GM12872 (cell line): Measurements from ENCODE around the gene KCTD5.

Experiments
- TF ChIP-seq, protein P1 (sequence below): IDR thresholded peaks from 3 replicates; pipeline ENCODE4 v1.5.1; 2011; ENCODE audit warnings: low read depth, mild to moderate bottlenecking, low read length, moderate library complexity; ENCODE audit not compliant: insufficient read depth

The KCTD5 gene

DNA sequence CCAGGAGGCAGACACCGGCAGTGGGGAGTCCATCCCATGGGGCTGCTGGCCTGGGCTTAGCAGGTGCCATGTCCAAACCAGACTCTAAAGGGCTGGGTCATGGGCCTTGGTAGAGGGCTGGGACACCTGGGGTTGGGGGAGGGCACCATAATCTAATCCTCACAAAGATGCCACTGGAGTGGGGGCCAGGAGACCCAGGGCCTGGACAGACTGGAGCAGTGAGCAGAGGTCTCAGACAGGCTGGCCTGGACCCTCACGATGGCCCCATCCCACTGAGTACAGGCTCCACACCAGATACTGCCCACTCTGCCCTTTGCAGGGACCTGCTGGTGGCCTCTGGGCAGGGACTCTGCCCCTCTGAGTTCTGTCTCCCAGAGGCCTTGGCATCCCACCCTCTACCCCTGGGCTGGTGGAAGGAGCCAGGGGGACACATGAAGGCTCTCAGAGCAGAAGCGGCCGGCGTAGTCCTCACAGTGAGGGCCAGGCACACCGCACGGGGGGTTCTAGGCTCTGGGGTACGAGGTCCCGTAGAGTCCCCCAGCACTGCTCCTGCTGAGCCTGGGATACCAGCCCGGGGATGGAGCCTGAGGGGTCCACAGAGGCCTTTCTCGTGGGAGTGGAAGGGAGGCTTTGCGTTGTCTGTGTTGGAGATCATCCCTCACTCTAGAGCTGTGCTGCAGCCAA lies 60.1 kb downstream of the KCTD5 start:
- TF ChIP-seq, protein P1, sequence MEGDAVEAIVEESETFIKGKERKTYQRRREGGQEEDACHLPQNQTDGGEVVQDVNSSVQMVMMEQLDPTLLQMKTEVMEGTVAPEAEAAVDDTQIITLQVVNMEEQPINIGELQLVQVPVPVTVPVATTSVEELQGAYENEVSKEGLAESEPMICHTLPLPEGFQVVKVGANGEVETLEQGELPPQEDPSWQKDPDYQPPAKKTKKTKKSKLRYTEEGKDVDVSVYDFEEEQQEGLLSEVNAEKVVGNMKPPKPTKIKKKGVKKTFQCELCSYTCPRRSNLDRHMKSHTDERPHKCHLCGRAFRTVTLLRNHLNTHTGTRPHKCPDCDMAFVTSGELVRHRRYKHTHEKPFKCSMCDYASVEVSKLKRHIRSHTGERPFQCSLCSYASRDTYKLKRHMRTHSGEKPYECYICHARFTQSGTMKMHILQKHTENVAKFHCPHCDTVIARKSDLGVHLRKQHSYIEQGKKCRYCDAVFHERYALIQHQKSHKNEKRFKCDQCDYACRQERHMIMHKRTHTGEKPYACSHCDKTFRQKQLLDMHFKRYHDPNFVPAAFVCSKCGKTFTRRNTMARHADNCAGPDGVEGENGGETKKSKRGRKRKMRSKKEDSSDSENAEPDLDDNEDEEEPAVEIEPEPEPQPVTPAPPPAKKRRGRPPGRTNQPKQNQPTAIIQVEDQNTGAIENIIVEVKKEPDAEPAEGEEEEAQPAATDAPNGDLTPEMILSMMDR = no peak

GRCh38 chr16:2743007-2743810 lies 60.9 kb downstream of the KCTD5 start:
- TF ChIP-seq, protein P1 = no peak

DNA sequence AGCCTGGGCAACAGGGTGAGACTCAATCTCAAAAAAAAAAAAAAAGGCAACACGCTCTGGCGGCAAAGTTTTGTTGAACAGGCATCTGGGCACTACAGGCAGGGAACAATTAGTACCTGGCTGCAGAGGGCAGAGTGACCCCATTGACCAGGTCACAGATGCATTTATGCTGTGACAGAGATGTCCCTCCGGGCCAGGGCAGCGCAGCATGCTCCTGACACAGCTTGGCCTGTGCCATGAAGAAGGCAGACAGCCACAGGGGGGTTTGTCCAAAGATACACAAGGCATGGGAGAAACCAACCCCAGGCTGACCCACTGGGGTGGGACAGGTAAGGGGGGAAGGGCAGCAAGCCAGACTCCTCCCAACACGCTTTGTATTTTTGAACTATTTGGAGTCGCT lies 62.4 kb downstream of the KCTD5 start:
- TF ChIP-seq, protein P1 = no peak

DNA sequence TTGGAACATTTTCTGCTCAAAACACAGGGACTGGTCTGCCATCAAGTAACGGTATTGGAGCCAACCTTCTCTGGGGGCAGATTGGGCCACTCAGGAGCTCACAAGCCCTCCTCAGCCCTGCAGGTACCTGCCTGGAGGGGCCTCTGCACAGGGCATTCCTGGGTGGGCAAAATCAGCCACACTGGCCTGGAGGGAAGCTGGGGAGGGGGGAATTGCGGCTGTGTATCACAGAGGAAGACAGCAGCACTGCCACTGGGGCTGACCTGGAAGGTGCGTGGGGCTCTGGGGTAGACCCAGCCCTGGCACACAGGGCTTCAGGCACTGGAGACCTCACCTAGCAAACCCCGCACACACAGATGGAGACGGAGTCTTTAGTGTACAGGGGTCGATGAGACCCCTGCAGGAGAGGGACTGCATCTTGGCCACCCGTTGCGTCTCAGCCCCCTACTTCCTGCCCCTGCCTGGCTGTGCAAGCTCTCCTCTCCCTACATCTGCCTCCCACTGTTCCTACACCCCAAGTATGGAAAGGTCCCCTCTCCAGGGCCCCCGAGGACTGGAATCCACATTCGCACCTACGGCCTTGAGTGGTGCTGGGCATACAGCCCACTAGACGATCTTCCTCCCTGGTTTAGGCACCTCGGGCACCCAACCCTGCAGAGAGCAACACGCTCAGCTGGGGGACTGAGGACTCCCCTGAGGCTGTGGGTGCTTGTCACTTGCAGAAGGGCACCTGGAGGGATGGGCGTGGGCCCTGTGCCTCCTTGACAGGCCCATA lies 63.0 kb downstream of the KCTD5 start:
- TF ChIP-seq, protein P1 = no peak

- TF ChIP-seq, protein P1 = no peak
These were observed 63.6 kb downstream of the KCTD5 start for GRCh38 chr16:2745961-2746360.

DNA sequence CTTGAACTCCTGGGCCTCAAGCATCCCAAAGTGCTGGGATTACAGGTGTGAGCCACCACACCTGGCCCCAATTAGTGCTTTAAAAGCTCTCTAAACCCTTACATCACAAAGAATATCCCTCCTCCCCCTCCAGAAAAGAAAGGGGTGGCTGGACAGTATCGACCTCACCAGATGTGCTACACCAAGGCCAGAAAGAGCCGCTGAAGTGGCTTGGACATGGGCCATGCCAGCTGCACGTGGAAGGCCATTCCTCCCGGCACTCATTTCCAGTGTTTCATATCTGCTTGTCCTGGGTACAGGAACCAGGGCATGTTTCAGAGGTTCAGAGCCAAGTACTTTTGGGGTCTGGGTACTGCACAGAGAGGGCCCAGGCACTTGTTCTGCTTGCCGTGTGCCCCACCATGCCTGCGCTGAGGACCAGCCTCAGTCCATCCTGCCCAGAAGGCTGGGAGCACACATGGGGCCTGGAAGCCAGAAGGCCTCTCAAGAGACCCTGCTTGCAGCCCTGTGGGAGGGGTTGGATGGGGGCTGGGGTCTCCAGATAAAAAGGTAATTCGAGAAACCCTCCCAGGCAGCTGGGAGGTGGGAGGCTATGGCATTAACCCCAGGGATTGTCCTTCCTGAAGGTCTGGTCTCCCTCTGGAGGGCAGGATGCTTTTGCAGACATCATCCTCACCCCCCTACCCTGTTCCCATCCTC lies 66.6 kb downstream of the KCTD5 start:
- TF ChIP-seq, protein P1 = no peak

DNA sequence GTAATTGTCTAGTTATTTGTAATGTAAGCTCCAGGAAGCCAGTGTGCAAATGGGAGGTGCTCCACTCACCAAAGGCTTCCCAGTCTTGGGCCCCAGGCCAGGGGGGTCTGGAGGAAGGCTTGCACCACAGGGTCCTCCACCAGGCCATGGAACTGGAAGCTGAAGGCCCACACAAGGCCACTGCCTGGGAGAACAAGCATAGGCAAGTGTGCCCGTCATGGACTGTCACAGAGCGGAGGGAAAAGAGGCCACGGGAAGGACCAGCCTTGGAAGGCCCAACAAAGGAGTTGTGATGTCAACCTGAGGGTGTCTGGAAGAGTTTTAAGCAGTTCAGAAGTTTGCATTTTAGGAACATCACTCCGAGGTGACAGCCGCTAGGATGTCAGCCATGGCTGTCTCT lies 67.2 kb downstream of the KCTD5 start:
- TF ChIP-seq, protein P1 = no peak
